Epithelial cell of proximal tubule (primary cell): ENCODE data around the gene CCM2. TPM values are rescaled to one million over a fixed set of nuclear protein-coding genes. Genes with fewer than 3 reads are reported as not detected.

Experiments
- DNase-seq: peaks from one replicate; pipeline ENCODE4 v3.0.0-alpha.2; 2011; ENCODE audit warnings: low read depth
- H3K4me3 ChIP-seq: 2 replicates; pipeline ENCODE4 v1.5.1; 2011; ENCODE audit warnings: low read depth, mild to moderate bottlenecking, low read length
- CTCF ChIP-seq: conservative IDR thresholded peaks from 2 replicates; pipeline ENCODE4 v1.5.1; 2012; ENCODE audit warnings: low read depth, mild to moderate bottlenecking, low read length
- total RNA-seq: library from RNA; depleted of rRNA; stranded (reverse); fragments of >200 nt; gene quantifications from 2 replicates; pipeline ENCODE4 v1.2.3, GENCODE V29; 2015

CCM2 gene
- total RNA-seq, 1 donor from 2014 or later: 49.2 TPM

DNA sequence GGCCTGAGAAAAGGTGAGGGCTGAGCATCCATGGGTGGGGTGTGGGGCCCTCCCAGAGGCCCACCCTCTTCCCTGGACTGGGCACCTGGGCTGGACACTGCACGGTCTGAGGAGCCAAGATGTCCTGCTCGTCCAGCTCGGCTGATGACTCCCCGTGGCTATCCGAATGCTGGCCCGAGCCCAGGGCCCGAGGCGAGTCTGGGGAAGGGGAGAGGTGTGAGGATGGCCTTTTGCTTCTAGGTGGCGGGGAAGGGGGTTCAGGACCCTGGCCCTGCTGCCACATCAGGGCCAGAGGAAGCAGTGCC lies 81.6 kb downstream of the CCM2 start:
- no peak overlapping the region for H3K4me3 ChIP-seq
- no peak for TF ChIP-seq CTCF
- DNase-seq: no peak

DNA sequence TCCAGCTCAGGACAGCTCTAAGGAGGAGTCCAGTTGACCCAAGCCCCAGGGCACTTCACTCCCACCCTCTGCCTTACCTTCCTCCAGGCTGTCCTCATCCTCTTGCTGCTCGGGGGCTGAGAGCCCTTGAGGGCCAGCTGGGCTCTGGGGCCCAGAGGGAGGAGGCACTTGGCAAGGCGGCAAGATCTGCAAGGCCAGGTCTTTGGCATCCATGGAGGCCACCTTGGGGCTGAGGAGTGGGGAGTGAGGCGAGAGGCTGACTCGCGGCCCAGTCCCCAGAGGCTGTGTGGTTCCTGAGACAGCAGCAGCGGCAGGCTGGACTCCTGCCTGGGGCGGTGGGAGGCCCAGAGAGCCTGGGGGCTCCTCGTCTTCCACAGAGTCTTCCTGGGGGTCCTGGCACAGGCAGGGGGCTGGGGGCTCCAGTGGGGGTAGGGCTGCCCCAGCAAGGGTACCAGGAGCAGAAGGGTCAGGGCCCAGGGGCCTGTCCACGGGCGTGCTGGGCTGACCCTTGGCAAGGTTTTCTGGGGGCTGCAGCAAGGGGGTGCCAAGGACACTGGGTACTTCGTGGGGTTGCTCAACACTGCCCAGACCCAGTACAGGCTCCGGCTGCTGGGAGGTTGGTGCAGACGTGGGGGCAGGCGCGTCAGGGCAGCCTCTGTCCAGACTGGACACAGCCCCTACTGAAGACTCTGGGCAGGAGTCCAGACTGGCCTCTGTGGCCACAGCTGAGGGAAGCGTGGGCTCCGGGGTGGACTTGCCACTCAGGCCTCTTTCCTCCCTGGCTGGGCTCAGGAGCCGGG lies 82.2 kb downstream of the CCM2 start:
- no peak for DNase-seq
- no peak overlapping the region for H3K4me3 ChIP-seq
- no peak for TF ChIP-seq CTCF

DNA sequence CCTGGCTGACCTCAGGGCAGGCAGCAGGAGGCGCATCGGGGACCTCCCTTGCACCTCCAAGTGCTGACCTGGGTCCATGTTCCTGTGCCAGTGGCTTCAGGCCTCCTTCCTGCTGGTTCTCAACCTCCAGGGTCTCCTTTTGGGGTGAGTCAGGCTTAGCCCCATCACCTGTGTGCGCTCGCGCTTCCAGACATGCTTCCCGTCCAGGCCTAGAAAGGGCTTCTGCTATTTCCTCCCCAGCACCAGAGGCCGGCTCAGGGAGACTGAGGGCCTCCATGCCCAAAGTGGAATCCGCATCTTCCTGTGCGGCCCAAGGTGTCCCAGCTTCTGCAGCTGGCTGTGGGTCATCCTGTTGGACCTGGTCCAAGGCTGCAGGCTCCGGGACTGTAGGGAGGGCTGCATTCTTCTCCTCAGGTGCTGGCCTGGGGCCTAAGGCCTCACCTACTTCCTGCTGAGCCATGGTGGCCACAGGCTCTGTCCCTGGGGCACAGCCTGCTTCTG lies 82.9 kb downstream of the CCM2 start:
- DNase-seq: no peak
- TF ChIP-seq CTCF: no peak
- H3K4me3 ChIP-seq: no peak overlapping the region

GRCh38 chr7:45084336-45084735 lies 84.3 kb downstream of the CCM2 start:
- no peak overlapping the region for H3K4me3 ChIP-seq
- DNase-seq: no peak
- TF ChIP-seq CTCF: no peak

DNA sequence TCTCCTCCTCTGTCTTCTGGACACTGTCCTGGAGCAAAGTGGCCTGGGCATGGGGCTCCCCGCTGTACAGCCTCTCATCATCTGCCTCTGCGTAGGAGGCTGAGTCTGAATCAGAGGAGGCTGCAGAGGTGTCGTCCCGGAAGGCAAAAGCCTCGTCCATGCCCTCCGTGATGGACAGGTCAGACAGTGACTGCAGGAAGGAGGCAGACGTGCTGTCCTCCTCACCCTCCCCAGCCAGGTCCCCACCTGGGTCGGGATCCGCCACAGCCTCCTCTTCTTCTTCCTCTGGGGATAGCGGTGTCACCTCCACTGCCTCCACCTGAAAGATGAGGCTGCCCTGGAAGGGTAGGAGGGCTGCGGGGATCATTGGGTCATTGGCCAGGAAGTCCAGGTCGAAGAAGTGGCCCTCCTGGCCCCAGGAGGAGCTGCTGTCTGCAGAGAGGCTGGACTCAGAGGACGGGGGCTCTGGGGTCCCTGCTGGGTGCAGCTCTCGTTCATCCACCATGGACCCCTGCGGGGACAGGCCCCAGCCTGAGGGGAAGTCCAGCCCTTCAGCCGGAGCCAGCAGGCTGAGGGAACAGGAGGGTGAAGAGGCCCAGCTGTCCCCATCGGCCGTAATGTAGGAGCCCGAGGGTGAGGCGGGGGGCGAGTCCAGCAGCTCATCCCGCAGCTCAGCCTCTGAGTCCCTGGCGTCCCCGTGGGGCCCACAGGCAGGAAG lies 85.1 kb downstream of the CCM2 start:
- DNase-seq: no peak
- no peak overlapping the region for H3K4me3 ChIP-seq
- no peak for TF ChIP-seq CTCF

DNA sequence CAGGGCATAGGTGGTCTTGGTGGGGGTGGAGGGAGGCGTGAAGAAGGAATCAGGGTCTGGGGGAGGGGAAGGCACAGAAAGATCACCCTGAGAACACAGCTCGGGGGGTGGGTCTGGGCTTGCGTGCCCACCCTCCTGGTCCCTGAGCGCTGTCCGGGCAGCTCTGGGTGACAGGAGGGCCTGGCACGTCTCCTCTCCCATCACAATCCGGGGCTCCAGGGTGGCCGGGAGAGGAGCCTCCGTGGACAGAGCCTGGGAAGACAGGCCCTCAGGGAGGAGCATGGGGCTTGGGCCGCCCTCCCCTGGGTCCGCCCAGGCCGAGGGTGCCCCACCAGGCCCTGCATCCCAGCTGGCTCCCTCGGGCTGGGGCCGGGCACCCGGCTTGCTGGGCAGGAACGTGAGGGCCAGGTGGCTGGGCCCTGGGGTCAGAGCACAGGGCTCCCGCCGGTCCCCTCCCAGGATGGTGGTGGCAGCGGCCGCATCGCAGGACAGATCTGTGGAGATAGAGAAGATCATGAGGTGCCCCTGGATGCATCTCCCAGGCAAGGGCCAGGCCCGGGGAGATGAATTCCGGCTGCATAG lies 85.7 kb downstream of the CCM2 start:
- no peak overlapping the region for H3K4me3 ChIP-seq
- no peak for TF ChIP-seq CTCF
- no peak for DNase-seq
